B cell (primary cell): Measurements from ENCODE around the gene RNF220. TPM values are rescaled to one million over a fixed set of nuclear protein-coding genes. Genes with fewer than 3 reads are reported as not detected.

Experiments
- ATAC-seq: fragments of 200-7000 bp; cut with Tn5 transposase; one replicate; pipeline ENCODE4 v1.10.0; 2021; ENCODE audit warnings: low read depth, mild to moderate bottlenecking, moderate number of reproducible peaks, moderate library complexity
- CTCF ChIA-PET: fragments of 350-600 bp; sonication (Branson Sonifier 250); formaldehyde crosslinking; loops from one replicate; lab custom pipeline; 2021; ENCODE audit warnings: antibody characterized with exemption, inconsistent platforms; lab: Charles Lee
- POLR2A ChIA-PET: fragments of 350-600 bp; sonication (Branson Sonifier 250); formaldehyde crosslinking; loops from one replicate; lab custom pipeline; 2021; ENCODE audit warnings: antibody characterized with exemption; lab: Charles Lee
- DNase-seq: peaks from one replicate; pipeline ENCODE4 v3.0.0; 2013
- H2AFZ ChIP-seq: 2 replicates; pipeline ENCODE4 v1.6.1; 2012; ENCODE audit warnings: mild to moderate bottlenecking, low read depth, low read length; ENCODE audit not compliant: insufficient read depth, poor library complexity, severe bottlenecking
- H3K27ac ChIP-seq, 2 donors: 1 replicate in 1 of 2; 2 replicates in 1 of 2; pipeline ENCODE4 v1.5.1; 2012 to 2013; ENCODE audit warnings: low read length in 2 of 2, mild to moderate bottlenecking in 2 of 2, moderate library complexity in 1 of 2
- H3K27me3 ChIP-seq, 4 experiments: fragments of 200-600 bp in 1 of 4; sonication (generic) in 1 of 4; replicated peaks in 1 of 4; 1 replicate in 2 of 4; 2 replicates in 2 of 4; pipeline versions ENCODE4 v1.6.1 to v1.7.0; 2013 to 2016; ENCODE audit warnings: low read length in 3 of 4, mild to moderate bottlenecking in 2 of 4, mixed read lengths in 1 of 4, moderate library complexity in 1 of 4; ENCODE audit not compliant: insufficient read depth in 4 of 4, control insufficient read depth in 3 of 4; ENCODE audit errors: control extremely low read depth in 1 of 4
- H3K36me3 ChIP-seq, 2 experiments: replicated peaks in 1 of 2; 1 replicate in 1 of 2; 2 replicates in 1 of 2; pipeline versions ENCODE4 v1.6.1 to v1.7.1; 2013; ENCODE audit warnings: low read length in 1 of 2; ENCODE audit not compliant: insufficient read depth in 2 of 2, control insufficient read depth in 1 of 2; ENCODE audit errors: control extremely low read depth in 1 of 2, extremely low read depth in 1 of 2
- H3K4me1 ChIP-seq, 2 donors: fragments of 200-600 bp in 1 of 2; sonication (generic) in 1 of 2; 1 replicate in 1 of 2; 2 replicates in 1 of 2; pipeline versions ENCODE4 v1.5.1 to v1.6.1; 2013 to 2017; ENCODE audit warnings: low read length in 2 of 2; ENCODE audit not compliant: control insufficient read depth in 2 of 2, insufficient read depth in 2 of 2
- H3K4me2 ChIP-seq: replicated peaks from 2 replicates; pipeline ENCODE3; 2012; ENCODE audit warnings: mild to moderate bottlenecking, low read depth, low read length; ENCODE audit not compliant: poor library complexity, severe bottlenecking
- H3K4me3 ChIP-seq, 5 experiments: fragments of 200-600 bp in 1 of 5; sonication (generic) in 1 of 5; 1 replicate in 3 of 5; 2 replicates in 2 of 5; pipeline versions ENCODE4 v1.5.1 to v1.7.0; 2011 to 2016; ENCODE audit warnings: low read length in 4 of 5, mild to moderate bottlenecking in 4 of 5, low read depth in 2 of 5, control low read depth in 1 of 5, moderate library complexity in 1 of 5; ENCODE audit not compliant: insufficient read depth in 1 of 5; ENCODE audit errors: control extremely low read depth in 1 of 5, extremely low read depth in 1 of 5
- H3K79me2 ChIP-seq: fragments of 200-600 bp; sonication (generic); one replicate; pipeline ENCODE4 v1.6.0; 2016; ENCODE audit warnings: low read length; ENCODE audit not compliant: control insufficient read depth, insufficient read depth
- H3K9ac ChIP-seq: fragments of 200-600 bp; sonication (generic); 2 replicates; pipeline ENCODE4 v1.6.1; 2017; ENCODE audit warnings: mild to moderate bottlenecking, low read length, moderate library complexity
- H3K9me3 ChIP-seq, 3 donors: one replicate each; pipeline versions ENCODE4 v1.6.1 to v1.7.1; 2013; ENCODE audit warnings: low read length in 2 of 3; ENCODE audit not compliant: control insufficient read depth in 2 of 3, insufficient read depth in 1 of 3; ENCODE audit errors: control extremely low read depth in 1 of 3
- H4K20me1 ChIP-seq: 2 replicates; pipeline ENCODE4 v1.6.0; 2012; ENCODE audit warnings: mild to moderate bottlenecking, low read length; ENCODE audit not compliant: insufficient read depth, control insufficient read depth, poor library complexity, severe bottlenecking
- H3K27ac Mint-ChIP-seq: one replicate; pipeline ENCODE4 v1.8.0; 2021; ENCODE audit warnings: mixed read lengths
- H3K27me3 Mint-ChIP-seq: one replicate; pipeline ENCODE4 v1.8.0; 2021; ENCODE audit warnings: mixed read lengths
- H3K4me1 Mint-ChIP-seq: one replicate; pipeline ENCODE4 v1.8.0; 2021; ENCODE audit warnings: mixed read lengths
- H3K4me3 Mint-ChIP-seq: one replicate; pipeline ENCODE4 v1.8.0; 2021; ENCODE audit warnings: mixed read lengths
- H3K9me3 Mint-ChIP-seq: one replicate; pipeline ENCODE4 v1.8.0; 2022; ENCODE audit warnings: mixed read lengths; ENCODE audit not compliant: insufficient read depth
- CTCF ChIP-seq: fragments of 200-600 bp; IDR thresholded peaks from one replicate; pipeline ENCODE4 v1.8.0; 2022; ENCODE audit warnings: antibody characterized with exemption, mild to moderate bottlenecking
- EZH2 ChIP-seq: IDR thresholded peaks from 2 replicates; pipeline ENCODE4 v1.6.1; 2012; ENCODE audit warnings: borderline replicate concordance, low read depth, mild to moderate bottlenecking, moderate library complexity, low read length; ENCODE audit not compliant: insufficient read depth, poor library complexity, severe bottlenecking
- WGBS: methylation state at CpG from one replicate; pipeline ENCODE4 v1.1.5; 2013; ENCODE audit warnings: missing lambda C conversion rate; ENCODE audit not compliant: insufficient coverage; 5-methylcytosine and 5-hydroxymethylcytosine counted together
- intact Hi-C: fragments of 100-400 bp; cut with micrococcal nuclease; formaldehyde crosslinking; loops from one replicate; pipeline ENCODE4 v1.10.0; 2022
- polyA plus RNA-seq: library from polyadenylated mRNA; depleted of rRNA; stranded (reverse); fragments of >200 nt; gene quantifications from 2 replicates; pipeline ENCODE4 v1.2.3, GENCODE V29; 2012
- total RNA-seq, 2 donors: library from RNA; stranded (reverse); fragments of 120-200 nt in 1 of 2; gene quantifications; 1 replicate in 1 of 2; 2 replicates in 1 of 2; pipeline versions ENCODE4 v1.2.3 to v1.2.4, GENCODE V29; 2013 to 2022

Gene RNF220
- total and polyA plus RNA-seq, 2 donors (not counting 1 experiment from before 2014, with no cell fraction given): 115 to 141 TPM

GRCh38 chr1:44380666-44381177, 24.3 kb upstream of the RNF220 start:
- ATAC-seq (no peak), DNase-seq (no peak)
- no peak overlapping the region for H3K4me2 ChIP-seq
- CTCF ChIA-PET: interaction anchor here (1.0 to 9.1 kb wide), 2 partner anchors 213 to 272 kb away, joined by 5 to 126 read pairs; no protein-coding TSS in a partner anchor
- no peaks in the 10 kb centered on the region for H4K20me1 ChIP-seq
- no peaks in the 10 kb centered on the region for H3K9me3 ChIP-seq
- no peak for TF ChIP-seq EZH2
- TF ChIP-seq CTCF: no peak
- no peak overlapping the region for H3K4me3 ChIP-seq
- intact Hi-C loops: no loop called here
- no peak overlapping the region for H2AFZ ChIP-seq
- H3K27me3 Mint-ChIP-seq: peaks cover 9% of the 10 kb centered on the region
- H3K4me1 Mint-ChIP-seq: no peaks in the 10 kb centered on the region
- H3K9me3 Mint-ChIP-seq: no peaks in the 10 kb centered on the region
- H3K79me2 ChIP-seq: no peaks in the 10 kb centered on the region
- no peak overlapping the region for H3K27ac Mint-ChIP-seq
- H3K27ac ChIP-seq: no peak overlapping the region
- no peak overlapping the region for H3K4me3 Mint-ChIP-seq
- no peaks in the 10 kb centered on the region for H3K36me3 ChIP-seq
- no peaks in the 10 kb centered on the region for H3K4me1 ChIP-seq
- 71% methylated on average over 3 of the region's 3 CpGs for WGBS
- H3K9ac ChIP-seq: no peak overlapping the region
- no peaks in the 10 kb centered on the region for H3K27me3 ChIP-seq
- POLR2A ChIA-PET: no interaction called here

GRCh38 chr1:44388551-44388950, 16.5 kb upstream of the RNF220 start:
- no peaks in the 10 kb centered on the region for H3K9me3 ChIP-seq
- 100% methylated on average over 1 of the region's 2 CpGs for WGBS
- no peaks in the 10 kb centered on the region for H4K20me1 ChIP-seq
- intact Hi-C loops: no loop called here
- H3K9me3 Mint-ChIP-seq: no peaks in the 10 kb centered on the region
- no peak overlapping the region for H3K4me3 Mint-ChIP-seq
- POLR2A ChIA-PET: no interaction called here
- peaks cover 15% of the 10 kb centered on the region for H3K27me3 Mint-ChIP-seq
- H3K79me2 ChIP-seq: no peaks in the 10 kb centered on the region
- no peak overlapping the region for H3K4me3 ChIP-seq
- CTCF ChIA-PET: interaction anchor here (1.4 kb wide), 1 partner anchor 10 kb away, joined by 4 read pairs; no protein-coding TSS in a partner anchor
- H3K27me3 ChIP-seq: peaks cover 0 to 16% (median 5%) of the 10 kb centered on the region in 4 experiments
- no peak for DNase-seq
- H2AFZ ChIP-seq: no peak overlapping the region
- no peak overlapping the region for H3K4me2 ChIP-seq
- no peaks in the 10 kb centered on the region for H3K36me3 ChIP-seq
- H3K9ac ChIP-seq: no peak overlapping the region
- H3K27ac Mint-ChIP-seq: no peak overlapping the region
- no peaks in the 10 kb centered on the region for H3K4me1 Mint-ChIP-seq
- no peak for ATAC-seq
- no peak for TF ChIP-seq EZH2
- no peak for TF ChIP-seq CTCF
- H3K4me1 ChIP-seq: no peaks in the 10 kb centered on the region
- H3K27ac ChIP-seq: no peak overlapping the region
